SKM-1 treated with dmso at 0.1 percent for 144 hours (cell line): ENCODE measurements around the gene DENND1B.
"Not testable (repeated sequence)": the region's sequence is repeated elsewhere in the genome, so short reads cannot be mapped to it uniquely, and the experiment has no call there.

Source experiments
- DNase-seq: peaks from one replicate; lab custom pipeline; 2025; ENCODE audit not compliant: unreplicated experiment; lab: John Stamatoyannopoulos, UW

DENND1B gene

DNA sequence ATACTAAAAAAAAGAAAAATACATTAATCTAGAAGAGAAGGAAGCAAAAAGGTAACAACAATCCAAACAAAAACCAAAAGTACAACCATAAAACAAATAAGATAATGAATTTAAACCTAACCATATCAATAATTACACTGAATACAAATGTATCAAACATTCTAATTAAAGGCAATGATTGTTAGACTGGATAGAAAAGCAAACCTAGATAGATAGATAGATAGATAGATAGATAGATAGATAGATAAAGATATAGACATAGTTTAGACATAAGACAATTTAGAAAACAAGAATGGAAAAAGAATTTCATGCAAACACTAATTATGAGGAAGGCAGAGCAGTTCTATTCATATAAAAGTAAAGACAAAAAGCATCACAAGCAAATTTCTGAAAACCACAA, 24.9 kb downstream of the DENND1B start:
- no peak for DNase-seq

DNA sequence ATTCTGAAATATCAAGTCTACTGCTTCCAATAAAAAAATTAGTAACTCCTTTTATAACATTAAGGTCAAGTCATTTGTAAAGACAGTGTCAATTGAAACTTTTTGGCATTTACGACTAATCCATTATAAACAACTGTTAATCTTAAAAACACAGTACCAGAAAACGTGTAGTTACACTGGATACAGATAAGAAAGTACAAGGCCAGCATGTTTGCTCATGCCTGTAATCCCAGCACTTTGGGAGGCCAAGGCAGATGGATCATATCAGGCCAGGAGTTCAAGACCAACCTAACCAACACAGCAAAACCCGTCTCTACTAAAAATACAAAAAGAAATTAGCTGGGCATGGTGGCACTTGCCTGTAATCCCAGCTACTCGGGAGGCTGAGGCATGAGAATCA, 29.4 kb downstream of the DENND1B start:
- no peak for DNase-seq

GRCh38 chr1:197744979-197745378, 30.3 kb downstream of the DENND1B start:
- DNase-seq: no peak

GRCh38 chr1:197743578-197743977, 31.7 kb downstream of the DENND1B start:
- DNase-seq: no peak

- DNase-seq: no peak
These were observed 34.3 kb downstream of the DENND1B start for GRCh38 chr1:197740992-197741391.

- DNase-seq: no peak
These were observed 36.4 kb downstream of the DENND1B start for GRCh38 chr1:197738927-197739326.

- DNase-seq: no peak
These were observed 37.4 kb downstream of the DENND1B start for GRCh38 chr1:197737916-197738315.

GRCh38 chr1:197736685-197737084, 38.6 kb downstream of the DENND1B start:
- no peak for DNase-seq

DNA sequence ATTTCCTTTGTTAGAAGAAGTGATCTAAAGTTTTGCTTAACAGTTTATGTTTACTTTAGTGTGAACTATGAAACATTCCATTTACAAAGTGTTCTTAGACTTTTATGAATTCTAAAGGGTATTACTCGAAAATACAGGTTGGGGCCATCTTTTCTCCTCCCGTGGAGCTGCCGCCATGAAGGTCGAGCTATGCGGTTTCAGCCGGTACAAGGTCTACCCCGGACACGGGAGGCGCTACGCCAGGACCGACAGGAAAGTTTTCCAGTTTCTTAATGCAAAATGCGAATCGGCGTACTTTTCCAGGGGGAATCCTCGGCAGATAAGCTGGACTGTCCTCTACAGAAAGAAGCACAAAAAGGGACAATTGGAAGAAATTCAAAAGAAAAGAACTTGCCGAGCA, 39.8 kb downstream of the DENND1B start:
- no peak for DNase-seq

DNA sequence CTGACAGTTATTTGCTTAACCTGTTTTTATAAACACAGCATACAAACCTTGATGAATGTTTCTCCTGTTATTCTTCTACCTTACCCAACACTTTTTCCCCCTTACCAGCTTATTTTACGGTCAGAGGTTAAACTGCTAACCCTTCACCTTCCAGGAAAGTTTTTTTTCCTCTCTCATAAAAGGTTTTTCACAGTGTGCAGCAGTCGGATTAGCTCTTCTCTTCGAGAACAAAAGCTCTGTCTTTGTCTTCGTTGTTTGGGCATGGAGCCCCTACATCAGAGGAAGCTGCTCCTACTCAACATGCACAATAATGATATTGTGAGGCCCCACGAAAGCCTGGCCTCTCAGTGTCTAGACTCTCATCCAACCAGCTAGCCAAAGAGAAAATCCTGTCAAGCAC, 42.0 kb downstream of the DENND1B start:
- no peak for DNase-seq

DNA sequence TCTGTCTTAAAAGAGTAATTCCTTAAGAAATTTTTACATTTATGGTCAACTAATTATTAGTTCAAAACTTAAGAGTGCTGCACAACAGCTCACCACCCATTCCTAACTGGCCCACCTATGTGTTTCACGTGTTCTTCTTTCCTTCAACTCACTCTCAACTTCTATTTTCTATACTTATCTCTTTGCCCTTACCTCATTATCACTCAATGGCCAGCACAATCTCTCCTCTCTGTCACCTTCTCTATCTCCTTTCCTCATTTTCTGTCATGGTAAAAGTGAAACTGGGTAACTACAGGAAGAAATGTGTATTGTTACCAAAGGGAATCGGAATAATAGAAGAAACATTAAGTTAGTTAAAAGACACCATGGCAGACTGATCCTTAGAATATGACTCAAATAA, 43.1 kb downstream of the DENND1B start:
- DNase-seq: no peak

DNA sequence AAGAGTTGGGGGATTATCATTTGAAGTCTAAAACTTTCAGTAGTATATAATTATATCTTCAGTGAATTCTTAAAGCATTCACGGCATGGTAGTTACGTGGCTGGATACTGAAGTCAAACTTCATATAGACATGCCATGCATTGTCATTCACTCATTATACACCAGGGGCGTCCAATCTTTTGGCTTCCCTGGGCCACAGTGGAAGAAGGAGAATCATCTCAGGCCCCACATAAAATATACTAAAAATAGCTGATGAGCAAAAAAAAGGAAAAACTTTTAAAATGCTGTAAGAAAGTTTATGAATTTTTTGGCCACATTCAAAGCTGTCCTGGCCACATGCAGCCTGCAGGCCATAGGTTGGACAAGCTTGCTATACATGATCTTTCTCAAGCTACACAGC, 43.8 kb downstream of the DENND1B start:
- DNase-seq: no peak

- DNase-seq: no peak
These were observed 49.3 kb downstream of the DENND1B start for GRCh38 chr1:197725976-197726375.

DNA sequence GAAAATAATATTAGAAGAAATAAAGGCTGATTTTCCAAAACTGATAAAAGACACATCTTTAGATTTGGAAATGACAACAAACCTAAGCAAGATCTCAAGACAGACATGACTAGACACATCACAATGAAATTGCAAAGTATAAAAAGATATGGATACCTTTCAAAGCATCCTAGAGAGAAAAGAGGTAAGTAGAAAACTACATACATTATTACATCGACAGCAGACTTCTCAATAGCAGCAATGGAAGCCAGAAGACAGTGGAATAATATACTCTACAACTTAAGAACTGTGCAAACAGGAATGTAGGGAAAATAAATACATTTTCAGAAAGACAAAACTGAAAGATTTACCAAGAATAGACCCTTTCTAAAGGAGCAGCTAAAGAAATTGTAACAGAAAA, 50.2 kb downstream of the DENND1B start:
- DNase-seq: peak; percentile 16

DNA sequence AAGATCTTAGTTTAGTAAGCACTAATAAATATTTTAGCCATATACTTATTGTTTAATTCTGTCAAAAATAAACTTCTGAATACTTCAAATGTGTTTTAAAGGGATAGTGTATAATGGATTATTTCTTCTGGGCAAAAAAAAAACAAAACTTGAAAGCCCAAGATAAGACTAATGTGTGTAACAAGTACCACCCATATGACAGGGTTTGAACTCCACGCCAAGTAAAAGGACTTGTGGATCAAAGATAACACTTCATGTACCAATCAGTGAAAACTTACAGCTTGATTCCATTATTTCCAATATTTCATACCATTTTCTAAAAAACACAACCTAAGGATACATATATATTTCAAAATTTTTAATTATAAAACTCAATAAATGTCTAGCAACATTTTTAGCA, 59.5 kb downstream of the DENND1B start:
- DNase-seq: no peak

DNA sequence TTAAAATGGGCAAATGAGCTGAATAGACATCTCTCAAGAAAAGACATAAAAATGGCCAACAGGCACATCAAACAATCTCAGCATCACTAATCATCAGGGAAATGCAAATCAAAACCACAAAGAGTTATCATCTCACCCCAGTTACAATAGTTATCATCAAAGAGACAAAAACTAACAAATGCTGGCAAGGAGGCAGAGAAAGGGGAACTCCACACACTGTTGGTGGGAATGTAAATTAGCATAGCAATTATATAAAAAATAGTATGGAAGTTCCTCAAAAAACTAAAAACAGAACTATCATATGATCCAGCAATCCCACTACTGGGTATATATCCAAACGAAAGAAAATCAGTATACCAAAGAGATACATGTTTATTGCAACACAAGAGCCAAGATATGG, 68.7 kb downstream of the DENND1B start:
- no peak for DNase-seq

DNA sequence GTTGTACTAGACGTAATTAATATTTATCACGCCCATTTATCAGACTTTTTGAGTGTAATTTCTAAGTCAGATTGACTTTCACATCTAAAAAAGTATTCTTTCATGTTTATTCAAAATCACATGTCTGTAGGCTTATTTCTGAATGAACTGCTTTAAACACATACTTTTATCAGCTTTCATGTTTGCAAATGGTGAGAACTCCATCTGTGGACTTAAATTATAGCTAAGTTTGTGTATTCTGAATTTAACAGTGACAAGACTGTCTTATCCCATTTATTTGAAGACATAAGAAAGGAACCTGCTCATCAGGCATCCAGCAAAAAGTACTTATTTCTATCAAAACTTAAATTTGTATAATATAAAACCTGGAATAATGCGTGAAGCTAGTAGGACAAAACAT, 69.3 kb downstream of the DENND1B start:
- no peak for DNase-seq

DNA sequence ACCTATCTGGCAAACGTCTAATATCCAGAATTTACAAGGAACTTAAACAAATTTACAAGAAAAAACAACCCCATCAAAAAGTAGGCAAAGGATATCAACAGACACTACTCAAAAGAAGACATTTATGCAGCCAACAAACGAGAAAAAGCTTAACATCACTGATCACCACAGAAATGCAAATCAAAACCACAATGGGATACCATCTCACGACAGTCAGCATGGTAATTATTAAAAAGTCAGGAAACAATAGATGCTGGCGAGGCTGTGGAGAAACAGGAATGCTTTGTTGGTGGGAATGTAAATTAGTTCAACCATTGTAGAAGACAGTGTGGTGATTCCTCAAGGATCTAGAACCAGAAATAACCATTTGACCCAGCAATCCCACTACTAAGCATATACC, 74.6 kb downstream of the DENND1B start:
- DNase-seq: not testable (repeated sequence)

DNA sequence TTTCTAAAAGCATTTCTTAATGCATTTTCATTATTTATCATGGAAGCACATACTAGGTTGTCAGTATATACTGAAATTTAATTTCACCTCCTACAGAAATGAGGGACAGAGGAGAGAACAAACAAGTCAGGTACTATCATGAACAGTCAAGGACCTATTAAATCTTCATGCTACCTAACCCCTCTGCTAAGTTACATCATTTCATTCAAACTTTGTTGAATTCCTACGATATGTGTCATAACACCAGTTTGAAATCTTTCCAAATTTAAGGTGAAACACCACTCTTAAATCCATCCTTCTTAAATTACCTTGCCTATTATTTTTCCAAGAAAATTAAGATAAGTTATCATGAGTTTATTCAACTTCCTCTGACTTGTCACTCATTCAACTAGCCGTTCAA, 78.9 kb downstream of the DENND1B start:
- no peak for DNase-seq

GRCh38 chr1:197695961-197696360, 79.3 kb downstream of the DENND1B start:
- no peak for DNase-seq

DNA sequence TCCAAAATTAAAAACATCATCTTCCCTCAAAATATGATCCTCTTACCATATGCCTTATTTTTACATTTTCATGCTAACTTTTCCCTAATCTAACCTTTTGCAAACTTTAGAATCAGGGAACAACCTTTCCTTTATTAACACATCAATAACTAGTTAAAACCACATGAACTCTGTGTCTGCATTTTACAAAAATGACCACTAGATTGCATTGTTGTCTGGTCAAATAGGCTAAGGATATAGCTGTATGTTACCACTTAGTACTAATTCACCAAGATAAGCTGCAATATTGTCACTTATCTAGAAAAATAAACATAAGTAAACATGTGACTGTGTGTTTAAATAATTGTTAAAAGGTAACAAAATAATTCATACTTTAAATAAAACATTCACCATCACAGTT, 82.3 kb downstream of the DENND1B start:
- DNase-seq: no peak

GRCh38 chr1:197691816-197692215, 83.5 kb downstream of the DENND1B start:
- DNase-seq: no peak

DNA sequence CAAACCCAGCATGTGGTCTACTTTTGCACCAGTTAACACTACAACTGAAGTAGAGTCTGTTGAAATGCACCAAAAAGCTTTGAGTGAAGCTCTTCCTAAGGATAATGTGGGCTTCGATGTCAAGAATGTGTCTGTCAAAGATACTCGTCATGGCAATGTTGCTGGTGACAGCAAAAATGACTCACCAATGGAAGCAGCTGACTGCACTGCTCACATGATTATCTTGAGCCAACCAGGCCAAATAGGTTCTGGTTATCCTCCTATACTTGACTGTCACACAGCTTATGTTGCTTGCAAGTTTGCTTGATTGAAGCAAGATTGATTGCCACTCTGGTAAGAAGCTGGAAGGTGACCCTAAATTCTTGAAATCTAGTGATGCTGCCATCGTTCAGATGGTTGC, 85.2 kb downstream of the DENND1B start:
- no peak for DNase-seq

GRCh38 chr1:197688233-197688632, 87.0 kb downstream of the DENND1B start:
- DNase-seq: no peak
